Measurements from ENCODE around the gene SSBP3. TPM values are rescaled to one million over a fixed set of nuclear protein-coding genes. Genes with fewer than 3 reads are reported as not detected.

SSBP3 gene
- total and polyA plus RNA-seq, 2 of the 13 experiments (the other 11 are each of a cell fraction or from before 2014, with no cell fraction given): 8.5 to 17.6 TPM

DNA sequence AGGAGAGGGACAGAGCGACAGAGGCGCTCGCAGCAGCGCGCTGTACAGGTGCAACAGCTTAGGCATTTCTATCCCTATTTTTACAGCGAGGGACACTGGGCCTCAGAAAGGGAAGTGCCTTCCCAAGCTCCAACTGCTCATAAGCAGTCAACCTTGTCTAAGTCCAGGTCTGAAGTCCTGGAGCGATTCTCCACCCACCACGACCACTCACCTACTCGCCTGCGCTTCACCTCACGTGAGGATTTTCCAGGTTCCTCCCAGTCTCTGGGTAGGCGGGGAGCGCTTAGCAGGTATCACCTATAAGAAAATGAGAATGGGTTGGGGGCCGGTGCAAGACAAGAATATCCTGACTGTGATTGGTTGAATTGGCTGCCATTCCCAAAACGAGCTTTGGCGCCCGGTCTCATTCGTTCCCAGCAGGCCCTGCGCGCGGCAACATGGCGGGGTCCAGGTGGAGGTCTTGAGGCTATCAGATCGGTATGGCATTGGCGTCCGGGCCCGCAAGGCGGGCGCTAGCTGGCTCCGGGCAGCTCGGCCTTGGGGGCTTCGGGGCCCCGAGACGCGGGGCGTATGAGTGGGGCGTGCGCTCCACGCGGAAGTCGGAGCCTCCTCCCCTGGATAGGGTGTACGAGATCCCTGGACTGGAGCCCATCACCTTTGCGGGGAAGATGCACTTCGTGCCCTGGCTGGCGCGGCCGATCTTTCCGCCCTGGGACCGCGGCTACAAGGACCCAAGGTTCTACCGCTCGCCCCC, 206.3 kb downstream of the SSBP3 start, which contains the start of the genes CYB5RL and MRPL37 (continued):
- TF ChIP-seq, protein P1, sequence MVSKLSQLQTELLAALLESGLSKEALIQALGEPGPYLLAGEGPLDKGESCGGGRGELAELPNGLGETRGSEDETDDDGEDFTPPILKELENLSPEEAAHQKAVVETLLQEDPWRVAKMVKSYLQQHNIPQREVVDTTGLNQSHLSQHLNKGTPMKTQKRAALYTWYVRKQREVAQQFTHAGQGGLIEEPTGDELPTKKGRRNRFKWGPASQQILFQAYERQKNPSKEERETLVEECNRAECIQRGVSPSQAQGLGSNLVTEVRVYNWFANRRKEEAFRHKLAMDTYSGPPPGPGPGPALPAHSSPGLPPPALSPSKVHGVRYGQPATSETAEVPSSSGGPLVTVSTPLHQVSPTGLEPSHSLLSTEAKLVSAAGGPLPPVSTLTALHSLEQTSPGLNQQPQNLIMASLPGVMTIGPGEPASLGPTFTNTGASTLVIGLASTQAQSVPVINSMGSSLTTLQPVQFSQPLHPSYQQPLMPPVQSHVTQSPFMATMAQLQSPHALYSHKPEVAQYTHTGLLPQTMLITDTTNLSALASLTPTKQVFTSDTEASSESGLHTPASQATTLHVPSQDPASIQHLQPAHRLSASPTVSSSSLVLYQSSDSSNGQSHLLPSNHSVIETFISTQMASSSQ (IDR thresholded peaks at IDR 0.05; ENCODE audit: low read depth): no peak
- TF ChIP-seq, protein P1 (CRISPR knock-in tag; IDR thresholded peaks at IDR 0.05; ENCODE audit: borderline replicate concordance): peak; percentile 21; the same call in 1 of the 2 replicates
- TF ChIP-seq, protein P2, sequence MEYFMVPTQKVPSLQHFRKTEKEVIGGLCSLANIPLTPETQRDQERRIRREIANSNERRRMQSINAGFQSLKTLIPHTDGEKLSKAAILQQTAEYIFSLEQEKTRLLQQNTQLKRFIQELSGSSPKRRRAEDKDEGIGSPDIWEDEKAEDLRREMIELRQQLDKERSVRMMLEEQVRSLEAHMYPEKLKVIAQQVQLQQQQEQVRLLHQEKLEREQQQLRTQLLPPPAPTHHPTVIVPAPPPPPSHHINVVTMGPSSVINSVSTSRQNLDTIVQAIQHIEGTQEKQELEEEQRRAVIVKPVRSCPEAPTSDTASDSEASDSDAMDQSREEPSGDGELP (IDR thresholded peaks at IDR 0.05; ENCODE audit: borderline replicate concordance, low read depth): peak; percentile 43; the same call in 1 of the 2 replicates
- TF ChIP-seq TP53 (CRISPR knock-in tag; conservative IDR thresholded peaks at IDR 0.05) (no peak), KMT2B (CRISPR knock-in tag; IDR thresholded peaks at IDR 0.05) (peak; percentile 70), GLI4 (CRISPR knock-in tag; IDR thresholded peaks at IDR 0.05; ENCODE audit: borderline replicate concordance) (no peak), REXO4 (CRISPR knock-in tag; IDR thresholded peaks at IDR 0.05; ENCODE audit: borderline replicate concordance) (no peak), MIER3 (CRISPR knock-in tag; IDR thresholded peaks at IDR 0.05; ENCODE audit: borderline replicate concordance) (no peak), ZNF44 (CRISPR knock-in tag; IDR thresholded peaks at IDR 0.05) (no peak), GTF3A (CRISPR knock-in tag; conservative IDR thresholded peaks at IDR 0.05) (no peak), ATF1 (CRISPR knock-in tag; IDR thresholded peaks at IDR 0.05) (peak; percentile 61), ADNP (CRISPR knock-in tag; IDR thresholded peaks at IDR 0.05) (no peak), ZFP62 (CRISPR knock-in tag; IDR thresholded peaks at IDR 0.05) (no peak), MTA3 (CRISPR knock-in tag; IDR thresholded peaks at IDR 0.05) (no peak), SCMH1 (CRISPR knock-in tag; IDR thresholded peaks at IDR 0.05; ENCODE audit: borderline replicate concordance) (no peak)
- TF ChIP-seq, protein P3, sequence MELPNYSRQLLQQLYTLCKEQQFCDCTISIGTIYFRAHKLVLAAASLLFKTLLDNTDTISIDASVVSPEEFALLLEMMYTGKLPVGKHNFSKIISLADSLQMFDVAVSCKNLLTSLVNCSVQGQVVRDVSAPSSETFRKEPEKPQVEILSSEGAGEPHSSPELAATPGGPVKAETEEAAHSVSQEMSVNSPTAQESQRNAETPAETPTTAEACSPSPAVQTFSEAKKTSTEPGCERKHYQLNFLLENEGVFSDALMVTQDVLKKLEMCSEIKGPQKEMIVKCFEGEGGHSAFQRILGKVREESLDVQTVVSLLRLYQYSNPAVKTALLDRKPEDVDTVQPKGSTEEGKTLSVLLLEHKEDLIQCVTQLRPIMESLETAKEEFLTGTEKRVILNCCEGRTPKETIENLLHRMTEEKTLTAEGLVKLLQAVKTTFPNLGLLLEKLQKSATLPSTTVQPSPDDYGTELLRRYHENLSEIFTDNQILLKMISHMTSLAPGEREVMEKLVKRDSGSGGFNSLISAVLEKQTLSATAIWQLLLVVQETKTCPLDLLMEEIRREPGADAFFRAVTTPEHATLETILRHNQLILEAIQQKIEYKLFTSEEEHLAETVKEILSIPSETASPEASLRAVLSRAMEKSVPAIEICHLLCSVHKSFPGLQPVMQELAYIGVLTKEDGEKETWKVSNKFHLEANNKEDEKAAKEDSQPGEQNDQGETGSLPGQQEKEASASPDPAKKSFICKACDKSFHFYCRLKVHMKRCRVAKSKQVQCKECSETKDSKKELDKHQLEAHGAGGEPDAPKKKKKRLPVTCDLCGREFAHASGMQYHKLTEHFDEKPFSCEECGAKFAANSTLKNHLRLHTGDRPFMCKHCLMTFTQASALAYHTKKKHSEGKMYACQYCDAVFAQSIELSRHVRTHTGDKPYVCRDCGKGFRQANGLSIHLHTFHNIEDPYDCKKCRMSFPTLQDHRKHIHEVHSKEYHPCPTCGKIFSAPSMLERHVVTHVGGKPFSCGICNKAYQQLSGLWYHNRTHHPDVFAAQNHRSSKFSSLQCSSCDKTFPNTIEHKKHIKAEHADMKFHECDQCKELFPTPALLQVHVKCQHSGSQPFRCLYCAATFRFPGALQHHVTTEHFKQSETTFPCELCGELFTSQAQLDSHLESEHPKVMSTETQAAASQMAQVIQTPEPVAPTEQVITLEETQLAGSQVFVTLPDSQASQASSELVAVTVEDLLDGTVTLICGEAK (IDR thresholded peaks at IDR 0.05): no peak
- TF ChIP-seq, protein P3 (CRISPR knock-in tag; IDR thresholded peaks at IDR 0.05): no peak
